Measurements from ENCODE around the gene DNAAF6. TPM values are rescaled to one million over a fixed set of nuclear protein-coding genes. Genes with fewer than 3 reads are reported as not detected.
"Not testable (repeated sequence)": the region's sequence is repeated elsewhere in the genome, so short reads cannot be mapped to it uniquely, and the experiment has no call there.

Gene DNAAF6
- total RNA-seq = not detected

GRCh38 chrX:107205770-107206696 is at the start of gene DNAAF6, which contains the start of gene NUP62CL:
TSS of gene DNAAF6 (plus strand) at chrX:107206611. CDS start at chrX:107212876, 6,265 bp downstream.
TSS of gene NUP62CL (minus strand) at chrX:107206433. CDS start at chrX:107175146, 31,287 bp downstream.
- no peaks in the 10 kb centered on the region for H3K27me3 Mint-ChIP-seq
- no peaks in the 10 kb centered on the region for H3K9me3 Mint-ChIP-seq
- intact Hi-C loops (cut with micrococcal nuclease) = loop anchor here (1.0 to 5.0 kb wide), 2 partner anchors 88 to 209 kb away; partner anchors contain the start of gene RBM41
- ChIA-PET CTCF (no interaction called here), POLR2A (interaction anchor here (1.5 kb wide), 1 partner anchor 87 kb away, joined by 3 read pairs; the partner anchor contains the start of gene RBM41)
- no peaks in the 10 kb centered on the region for H3K36me3 Mint-ChIP-seq
- no peak within 1 kb of the TSS for H3K27ac Mint-ChIP-seq
- peak within 1 kb of the TSS; percentile 83 for H3K4me3 Mint-ChIP-seq
- DNase-seq = peak; percentile 78
- H3K4me1 Mint-ChIP-seq (ENCODE audit: low read depth) = peaks cover 3% of the 10 kb centered on the region

GRCh38 chrX:107157618-107158017 is 48.8 kb upstream of the DNAAF6 start:
- H3K4me3 Mint-ChIP-seq; H3K9me3 Mint-ChIP-seq; H3K27ac Mint-ChIP-seq; CTCF ChIA-PET; DNase-seq; POLR2A ChIA-PET; H3K4me1 Mint-ChIP-seq (ENCODE audit: low read depth); H3K36me3 Mint-ChIP-seq; intact Hi-C loops (cut with micrococcal nuclease); H3K27me3 Mint-ChIP-seq: not testable (repeated sequence)

GRCh38 chrX:107167163-107167921 is 39.1 kb upstream of the DNAAF6 start:
- Mint-ChIP-seq H3K4me3 (no peak overlapping the region), H3K4me1 (ENCODE audit: low read depth) (no peaks in the 10 kb centered on the region), H3K9me3 (no peaks in the 10 kb centered on the region), H3K27ac (no peak overlapping the region), H3K27me3 (no peaks in the 10 kb centered on the region), H3K36me3 (no peaks in the 10 kb centered on the region)
- CTCF ChIA-PET = no interaction called here
- intact Hi-C loops (cut with micrococcal nuclease) = no loop called here
- POLR2A ChIA-PET = no interaction called here
- no peak for DNase-seq

GRCh38 chrX:107168257-107168656 is 38.2 kb upstream of the DNAAF6 start:
- H3K36me3 Mint-ChIP-seq = no peaks in the 10 kb centered on the region
- H3K4me3 Mint-ChIP-seq = no peak overlapping the region
- intact Hi-C loops (cut with micrococcal nuclease) = no loop called here
- no peaks in the 10 kb centered on the region for H3K9me3 Mint-ChIP-seq
- CTCF ChIA-PET = no interaction called here
- no peak overlapping the region for H3K27ac Mint-ChIP-seq
- H3K27me3 Mint-ChIP-seq = no peaks in the 10 kb centered on the region
- no peak for DNase-seq
- H3K4me1 Mint-ChIP-seq (ENCODE audit: low read depth) = no peaks in the 10 kb centered on the region
- POLR2A ChIA-PET = no interaction called here

GRCh38 chrX:107168712-107169111 is 37.7 kb upstream of the DNAAF6 start:
- POLR2A ChIA-PET = no interaction called here
- CTCF ChIA-PET = no interaction called here
- Mint-ChIP-seq H3K4me1 (ENCODE audit: low read depth) (no peaks in the 10 kb centered on the region), H3K9me3 (no peaks in the 10 kb centered on the region), H3K27ac (no peak overlapping the region), H3K4me3 (no peak overlapping the region), H3K27me3 (no peaks in the 10 kb centered on the region), H3K36me3 (no peaks in the 10 kb centered on the region)
- intact Hi-C loops (cut with micrococcal nuclease) = no loop called here
- no peak for DNase-seq

- H3K4me3 Mint-ChIP-seq = no peak overlapping the region
- no peaks in the 10 kb centered on the region for H3K27me3 Mint-ChIP-seq
- DNase-seq = no peak
- no peak overlapping the region for H3K27ac Mint-ChIP-seq
- intact Hi-C loops (cut with micrococcal nuclease) = no loop called here
- CTCF ChIA-PET = interaction anchor here (0.6 kb wide), 1 partner anchor 406 kb away, joined by 4 read pairs; no protein-coding TSS in a partner anchor
- H3K36me3 Mint-ChIP-seq = no peaks in the 10 kb centered on the region
- no peaks in the 10 kb centered on the region for H3K9me3 Mint-ChIP-seq
- no peaks in the 10 kb centered on the region for H3K4me1 Mint-ChIP-seq (ENCODE audit: low read depth)
- POLR2A ChIA-PET = no interaction called here
Observed at GRCh38 chrX:107171369-107172102, 34.9 kb upstream of the DNAAF6 start.

- ChIA-PET POLR2A (no interaction called here), CTCF (no interaction called here)
- Mint-ChIP-seq H3K27me3 (no peaks in the 10 kb centered on the region), H3K9me3 (no peaks in the 10 kb centered on the region), H3K27ac (no peak overlapping the region), H3K4me3 (no peak overlapping the region), H3K4me1 (ENCODE audit: low read depth) (no peaks in the 10 kb centered on the region), H3K36me3 (no peaks in the 10 kb centered on the region)
- DNase-seq = no peak
- intact Hi-C loops (cut with micrococcal nuclease) = no loop called here
Observed at GRCh38 chrX:107197319-107197718, 9.1 kb upstream of the DNAAF6 start.

GRCh38 chrX:107198074-107198473 is 8.3 kb upstream of the DNAAF6 start:
- H3K36me3 Mint-ChIP-seq; intact Hi-C loops (cut with micrococcal nuclease); H3K27ac Mint-ChIP-seq; H3K27me3 Mint-ChIP-seq; H3K4me1 Mint-ChIP-seq (ENCODE audit: low read depth); CTCF ChIA-PET; H3K4me3 Mint-ChIP-seq; H3K9me3 Mint-ChIP-seq; POLR2A ChIA-PET; DNase-seq: not testable (repeated sequence)

GRCh38 chrX:107199491-107199890 is 6.9 kb upstream of the DNAAF6 start:
- CTCF ChIA-PET = no interaction called here
- no peaks in the 10 kb centered on the region for H3K27me3 Mint-ChIP-seq
- POLR2A ChIA-PET = no interaction called here
- H3K4me3 Mint-ChIP-seq = no peak overlapping the region
- H3K9me3 Mint-ChIP-seq = no peaks in the 10 kb centered on the region
- no peaks in the 10 kb centered on the region for H3K4me1 Mint-ChIP-seq (ENCODE audit: low read depth)
- H3K27ac Mint-ChIP-seq = no peak overlapping the region
- DNase-seq = no peak
- intact Hi-C loops (cut with micrococcal nuclease) = no loop called here
- no peaks in the 10 kb centered on the region for H3K36me3 Mint-ChIP-seq

- H3K27me3 Mint-ChIP-seq = no peaks in the 10 kb centered on the region
- no peak overlapping the region for H3K27ac Mint-ChIP-seq
- DNase-seq = no peak
- peaks cover 3% of the 10 kb centered on the region for H3K4me1 Mint-ChIP-seq (ENCODE audit: low read depth)
- no peak overlapping the region for H3K4me3 Mint-ChIP-seq
- no peaks in the 10 kb centered on the region for H3K36me3 Mint-ChIP-seq
- no peaks in the 10 kb centered on the region for H3K9me3 Mint-ChIP-seq
- ChIA-PET CTCF (no interaction called here), POLR2A (no interaction called here)
- intact Hi-C loops (cut with micrococcal nuclease) = no loop called here
Observed at GRCh38 chrX:107204068-107204605, 2.3 kb upstream of the DNAAF6 start.

- POLR2A ChIA-PET = interaction anchor here (1.5 kb wide), 1 partner anchor 88 kb away, joined by 3 read pairs; the partner anchor contains the start of gene RBM41
- no peak for DNase-seq
- Mint-ChIP-seq H3K9me3 (no peaks in the 10 kb centered on the region), H3K36me3 (no peaks in the 10 kb centered on the region), H3K4me3 (peak overlapping the region; percentile 83), H3K27ac (no peak overlapping the region), H3K27me3 (no peaks in the 10 kb centered on the region), H3K4me1 (ENCODE audit: low read depth) (peaks cover 3% of the 10 kb centered on the region)
- CTCF ChIA-PET = no interaction called here
- intact Hi-C loops (cut with micrococcal nuclease) = loop anchor here (1.0 to 5.0 kb wide), 2 partner anchors 88 to 209 kb away; partner anchors contain the start of gene RBM41
Observed at GRCh38 chrX:107206697-107207065, 270 bp downstream of the DNAAF6 start.

- no peak for DNase-seq
- H3K9me3 Mint-ChIP-seq = no peaks in the 10 kb centered on the region
- H3K27me3 Mint-ChIP-seq = no peaks in the 10 kb centered on the region
- ChIA-PET CTCF (no interaction called here), POLR2A (no interaction called here)
- H3K4me3 Mint-ChIP-seq = no peak overlapping the region
- peaks cover 3% of the 10 kb centered on the region for H3K4me1 Mint-ChIP-seq (ENCODE audit: low read depth)
- H3K27ac Mint-ChIP-seq = no peak overlapping the region
- intact Hi-C loops (cut with micrococcal nuclease) = loop anchor here (5.0 kb wide), 1 partner anchor 210 kb away; no protein-coding TSS in a partner anchor
- no peaks in the 10 kb centered on the region for H3K36me3 Mint-ChIP-seq
Observed at GRCh38 chrX:107207089-107207488, 678 bp downstream of the DNAAF6 start.
